Middle frontal gyrus (tissue), 1 donor: ENCODE measurements around the gene ARF5.
"Not testable (repeated sequence)": the region's sequence is repeated elsewhere in the genome, so short reads cannot be mapped to it uniquely, and the experiment has no call there.

Experiments
- DNase-seq: peaks from one replicate; pipeline ENCODE4 v3.0.0-alpha.2; 2015; ENCODE audit warnings: low spot score; ENCODE audit errors: extremely low spot score

ARF5 gene

DNA sequence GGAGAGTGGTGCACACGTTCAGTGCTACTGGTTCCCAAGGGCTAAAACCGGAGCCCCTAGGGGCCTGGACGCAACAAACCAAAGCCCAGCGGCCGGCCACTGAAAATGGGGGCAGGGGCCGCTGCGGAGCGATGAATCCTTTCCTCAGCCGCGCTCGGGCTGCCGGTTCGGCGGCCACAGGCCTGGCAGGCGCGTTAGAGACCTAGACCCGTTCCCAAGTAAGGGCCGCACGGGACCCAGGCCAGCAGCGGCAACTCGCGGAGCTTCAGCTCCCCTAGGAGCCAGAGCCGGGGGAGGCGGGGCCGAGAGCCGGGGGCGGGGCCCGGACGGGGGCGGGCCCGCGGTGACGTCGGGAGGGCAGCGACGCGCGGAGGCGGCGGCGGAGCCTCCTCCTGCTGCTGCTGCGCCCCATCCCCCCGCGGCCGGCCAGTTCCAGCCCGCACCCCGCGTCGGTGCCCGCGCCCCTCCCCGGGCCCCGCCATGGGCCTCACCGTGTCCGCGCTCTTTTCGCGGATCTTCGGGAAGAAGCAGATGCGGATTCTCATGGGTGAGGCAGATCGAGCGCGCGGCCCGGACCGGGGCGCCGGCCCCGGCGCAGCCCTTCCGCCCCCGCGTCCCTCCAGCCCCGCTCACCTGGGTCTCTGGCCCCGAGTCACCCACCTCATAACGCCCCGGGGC, at the start of gene ARF5:
TSS of gene ARF5 (plus strand) at position 393 of the 678 bp plus-strand sequence. CDS start at position 481, 88 bp downstream.
- DNase-seq = peak; percentile 76

DNA sequence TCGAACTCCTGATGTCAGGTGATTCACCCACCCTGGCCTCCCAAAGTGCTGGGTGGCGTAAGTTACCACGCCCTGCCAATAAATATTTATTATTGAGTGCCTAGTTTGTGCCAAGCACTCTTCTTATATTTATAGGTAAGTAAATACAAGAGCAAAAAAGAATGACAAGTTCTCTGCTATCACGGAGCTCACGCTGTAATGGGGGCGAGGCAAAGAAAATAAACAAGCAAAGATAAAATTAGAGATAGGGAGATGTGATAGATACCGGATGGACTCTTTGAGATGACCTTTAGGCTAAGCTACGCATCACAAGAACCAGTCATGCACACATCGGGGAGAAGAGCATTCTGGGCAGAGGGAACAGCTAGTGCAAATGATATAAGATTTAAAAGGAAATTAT, 49.1 kb upstream of the ARF5 start:
- no peak for DNase-seq

DNA sequence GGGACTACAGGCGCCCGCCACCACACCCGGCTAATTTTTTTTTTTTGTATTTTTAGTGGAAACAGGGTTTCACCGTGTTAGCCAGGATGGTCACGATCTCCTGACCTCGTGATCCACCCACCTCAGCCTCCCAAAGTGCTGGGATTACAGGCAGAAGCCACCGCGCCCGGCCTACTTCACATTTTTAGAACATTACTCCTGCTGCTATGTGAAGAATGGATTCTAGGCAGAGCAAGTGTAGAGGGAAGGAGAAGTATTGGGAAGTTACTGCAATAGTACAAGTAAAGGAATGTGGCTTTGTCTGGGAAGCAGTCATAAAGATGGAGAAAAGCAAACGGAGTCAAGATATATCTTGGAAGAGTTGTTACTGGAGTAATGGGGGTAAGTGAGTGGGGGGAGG, 47.8 kb upstream of the ARF5 start:
- not testable (repeated sequence) for DNase-seq

DNA sequence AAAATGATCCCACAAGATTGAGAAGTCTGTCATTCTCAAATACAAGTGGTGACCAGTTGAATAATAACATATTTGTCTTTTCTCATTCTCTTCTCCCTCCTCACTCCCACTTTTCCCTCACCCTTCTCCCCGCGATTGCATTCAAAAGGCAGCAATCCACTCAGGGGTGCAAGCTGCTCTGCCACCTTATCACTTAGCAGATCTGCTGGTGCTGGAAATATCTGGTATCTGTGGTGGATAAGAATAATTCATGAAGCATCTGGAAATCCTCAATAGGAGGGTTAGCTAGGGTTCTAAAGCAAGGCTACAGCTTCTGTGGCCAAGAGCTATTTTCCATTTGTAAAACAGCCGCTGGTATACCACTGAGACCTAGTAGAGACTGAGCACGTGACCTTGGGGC, 46.7 kb upstream of the ARF5 start:
- no peak for DNase-seq

DNA sequence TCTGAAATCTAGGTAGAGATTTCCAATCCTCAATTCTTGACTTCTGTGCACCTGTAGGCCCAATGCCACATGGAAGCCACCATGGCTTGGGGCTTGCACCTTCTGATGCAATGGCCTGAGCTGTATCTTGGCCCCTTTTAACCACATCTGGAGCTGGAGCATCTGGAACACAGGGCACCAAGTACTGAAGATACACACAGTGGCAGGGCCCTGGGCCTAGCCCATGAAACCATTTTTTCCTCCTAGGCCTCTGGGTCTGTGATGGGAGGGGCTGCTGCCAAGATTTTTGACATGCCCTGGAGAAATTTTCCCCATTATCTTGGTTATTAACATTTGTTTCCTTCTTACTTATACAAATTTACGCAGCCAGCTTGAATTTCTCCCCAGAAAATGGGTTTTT, 41.9 kb upstream of the ARF5 start:
- DNase-seq = no peak

DNA sequence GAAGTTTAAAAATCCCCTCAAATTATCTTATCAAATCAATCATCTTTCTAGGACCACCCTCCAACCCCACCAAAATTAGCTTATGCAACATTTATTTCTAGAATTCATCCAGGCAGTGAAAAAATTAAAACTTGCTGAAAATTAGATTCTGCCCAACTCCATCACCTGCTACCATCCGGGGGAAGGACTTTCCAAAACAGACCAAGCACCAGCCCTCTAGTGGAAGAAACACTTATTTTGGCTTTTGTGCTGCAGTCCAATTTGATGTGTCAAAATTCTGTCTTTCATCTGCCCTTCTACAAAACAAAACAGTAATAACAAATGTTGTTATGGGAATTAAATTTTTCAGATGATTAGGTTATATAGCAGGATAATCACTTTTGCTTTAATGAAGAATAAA, 38.0 kb upstream of the ARF5 start:
- DNase-seq = no peak

DNA sequence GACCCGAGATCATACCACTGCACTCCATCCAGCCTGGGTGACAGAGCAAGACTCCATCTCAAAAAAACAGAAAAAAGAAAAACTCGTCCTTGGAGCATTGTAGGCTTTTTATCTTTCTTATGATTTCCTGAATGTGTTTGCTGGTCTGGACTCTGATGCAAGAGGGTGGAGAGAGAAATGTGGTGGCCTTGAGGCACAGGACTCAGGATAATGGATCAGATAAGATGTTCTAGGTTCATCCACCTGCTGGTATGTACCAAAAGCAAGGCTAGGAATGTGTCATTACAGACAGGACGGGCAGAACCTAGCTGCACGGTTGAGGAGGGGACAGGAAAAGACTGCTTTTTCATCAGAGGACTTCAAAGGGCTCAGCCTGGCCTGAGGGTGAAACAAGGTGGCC, 36.3 kb upstream of the ARF5 start:
- DNase-seq = no peak

DNA sequence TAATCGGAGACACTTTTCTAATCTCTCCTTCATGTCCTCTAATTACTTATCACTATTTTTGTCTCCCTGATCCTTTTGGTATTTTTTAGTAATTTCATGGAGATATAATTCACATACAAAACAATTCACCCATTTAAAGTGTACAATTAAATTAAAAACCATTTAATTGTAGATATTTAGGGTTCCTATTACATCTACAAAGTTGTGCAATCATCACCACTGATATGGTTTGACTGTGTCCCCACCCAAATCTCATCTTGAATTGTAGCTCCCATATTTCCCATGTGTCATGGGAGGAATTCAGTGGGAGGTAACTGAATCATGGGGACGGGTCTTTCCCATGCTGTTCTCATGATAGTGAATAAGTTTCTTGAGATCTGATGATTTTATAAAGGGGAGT, 31.8 kb upstream of the ARF5 start:
- no peak for DNase-seq

DNA sequence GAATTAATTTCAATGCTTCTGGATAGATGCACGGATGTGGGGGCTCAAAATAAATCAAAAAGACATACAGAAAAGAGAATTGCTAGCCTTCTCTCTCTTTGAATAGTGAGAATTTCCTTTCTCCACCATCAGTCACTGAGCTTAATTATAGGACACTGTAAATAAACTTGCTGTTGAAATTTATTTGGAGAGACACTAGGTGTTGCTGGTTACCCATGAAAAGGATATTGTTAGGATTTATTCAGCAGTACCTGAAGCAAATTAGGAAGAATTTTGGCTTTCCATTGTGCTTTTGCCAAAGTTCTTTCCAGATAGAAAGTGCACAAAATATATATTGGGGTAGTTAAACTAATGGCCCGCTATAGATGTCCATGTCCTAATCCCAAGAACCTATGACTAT, 30.4 kb upstream of the ARF5 start:
- DNase-seq = no peak

DNA sequence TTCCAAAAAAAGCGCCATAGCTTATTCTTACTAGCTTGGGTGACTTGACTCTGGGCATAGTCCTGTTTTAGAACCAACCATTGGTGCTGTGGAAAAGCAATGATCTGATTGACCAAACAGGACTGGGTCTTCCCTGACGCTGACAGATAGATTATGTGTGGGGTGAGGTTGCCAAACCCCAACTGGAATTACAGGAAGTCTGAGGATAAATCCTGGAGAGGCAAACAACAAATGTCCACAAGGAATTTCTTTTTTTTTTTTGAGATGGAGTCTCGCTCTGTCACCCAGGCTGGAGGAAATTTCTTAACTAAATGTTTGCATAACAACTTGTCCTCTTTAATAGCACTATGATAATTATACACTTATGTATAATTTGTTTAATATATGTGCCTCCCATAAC, 22.0 kb upstream of the ARF5 start:
- no peak for DNase-seq

DNA sequence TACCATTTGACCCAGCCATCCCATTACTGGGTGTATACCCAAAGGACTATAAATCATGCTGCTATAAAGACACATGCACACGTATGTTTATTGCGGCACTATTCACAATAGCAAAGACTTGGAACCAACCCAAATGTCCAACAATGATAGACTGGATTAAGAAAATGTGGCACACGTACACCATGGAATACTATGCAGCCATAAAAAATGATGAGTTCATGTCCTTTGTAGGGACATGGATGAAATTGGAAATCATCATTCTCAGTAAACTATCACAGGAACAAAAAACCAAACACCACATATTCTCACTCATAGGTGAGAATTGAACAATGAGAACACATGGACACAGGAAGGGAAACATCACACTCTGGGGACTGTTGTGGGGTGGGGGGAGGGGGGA, 20.2 kb upstream of the ARF5 start:
- DNase-seq = not testable (repeated sequence)

DNA sequence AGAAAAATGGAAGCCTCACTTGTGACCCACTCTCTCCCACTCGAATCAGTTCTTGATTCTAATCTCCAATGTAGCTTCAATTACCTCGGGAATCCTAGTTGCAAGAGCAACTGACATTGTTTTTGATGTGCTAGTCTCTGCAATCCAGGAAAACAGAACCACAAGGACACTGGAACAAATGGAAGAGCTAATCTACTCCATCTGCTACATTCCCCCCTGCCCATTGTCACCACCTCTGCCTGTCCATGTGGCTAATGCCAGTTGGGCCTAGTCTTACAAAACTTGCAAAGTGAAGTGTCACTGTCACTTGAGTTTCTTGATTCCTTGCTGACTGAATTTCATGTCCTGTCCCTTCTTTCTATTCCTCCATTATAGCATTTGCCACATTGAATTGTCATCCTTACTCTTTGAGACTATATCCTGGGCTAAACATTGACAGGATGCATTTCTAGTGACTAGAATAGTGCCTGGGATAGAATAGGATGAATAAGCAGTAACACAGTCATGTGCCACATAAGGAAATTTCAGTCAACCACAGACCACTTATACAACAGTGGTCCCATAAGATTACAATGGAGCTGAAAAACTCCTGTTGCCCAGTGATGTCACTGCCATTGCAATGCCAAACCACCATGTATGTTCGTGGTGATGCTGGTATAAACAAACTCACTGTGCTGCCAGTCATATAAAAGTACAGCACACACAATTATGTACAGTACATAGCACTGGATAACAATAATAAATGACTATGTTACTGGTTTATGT, 16.3 kb upstream of the ARF5 start:
- no peak for DNase-seq

DNA sequence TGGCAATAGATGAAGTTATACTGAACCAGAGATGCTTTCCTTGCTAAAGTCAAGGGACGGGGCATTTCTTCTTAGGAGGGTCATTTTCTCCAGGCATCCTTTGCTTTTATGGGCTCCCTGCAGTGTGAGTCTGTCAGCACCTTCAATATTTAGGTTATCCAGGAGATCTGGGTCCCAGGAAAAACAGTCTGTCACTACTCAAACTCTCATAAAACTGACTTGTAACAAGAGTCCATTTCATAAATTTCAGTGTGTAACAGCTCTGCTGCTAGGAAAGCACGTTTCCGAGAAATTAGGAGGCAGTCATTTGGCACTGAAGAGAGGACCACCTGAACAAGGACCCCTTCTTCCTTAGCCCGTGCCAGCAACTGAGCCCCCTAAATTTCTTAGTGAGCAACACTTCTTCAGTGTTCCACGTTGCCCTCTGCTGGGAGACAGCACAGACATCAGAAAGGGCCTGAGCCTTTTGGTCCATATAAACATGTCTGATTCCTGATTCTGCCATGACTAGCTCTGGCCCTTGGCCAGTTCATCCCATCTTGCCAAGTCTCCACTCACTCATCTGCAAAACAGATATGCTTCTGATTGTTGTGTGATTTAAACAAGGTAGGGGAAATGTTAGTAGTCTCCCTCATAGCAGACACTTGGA, 10.1 kb upstream of the ARF5 start:
- DNase-seq = no peak

DNA sequence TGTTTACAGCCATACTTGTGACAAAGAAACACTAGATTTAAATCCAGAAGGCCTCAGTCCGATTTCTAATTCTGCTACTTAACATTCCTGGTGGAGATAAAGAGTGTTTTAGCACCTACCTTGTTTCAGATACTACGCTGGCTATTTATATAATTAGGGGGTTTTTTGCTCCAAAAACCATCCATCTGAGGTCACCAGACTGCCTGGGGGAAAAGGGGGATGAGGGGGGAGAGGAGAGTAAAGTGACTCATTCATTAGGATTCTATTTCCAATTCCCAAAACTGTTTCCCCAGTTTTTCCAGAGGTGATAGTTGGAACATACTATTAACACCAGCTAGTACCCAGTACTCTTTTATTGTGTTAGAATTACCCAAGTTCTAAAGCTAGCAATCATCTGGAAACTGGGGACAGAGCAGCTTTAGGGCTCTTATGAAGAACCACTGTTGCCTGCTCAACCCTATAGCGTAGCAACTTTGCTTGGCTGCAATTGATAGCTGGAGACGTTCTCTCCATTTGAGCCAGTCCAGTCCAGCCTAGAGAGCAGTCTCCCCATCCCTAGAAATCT, 9.4 kb upstream of the ARF5 start:
- DNase-seq = no peak

DNA sequence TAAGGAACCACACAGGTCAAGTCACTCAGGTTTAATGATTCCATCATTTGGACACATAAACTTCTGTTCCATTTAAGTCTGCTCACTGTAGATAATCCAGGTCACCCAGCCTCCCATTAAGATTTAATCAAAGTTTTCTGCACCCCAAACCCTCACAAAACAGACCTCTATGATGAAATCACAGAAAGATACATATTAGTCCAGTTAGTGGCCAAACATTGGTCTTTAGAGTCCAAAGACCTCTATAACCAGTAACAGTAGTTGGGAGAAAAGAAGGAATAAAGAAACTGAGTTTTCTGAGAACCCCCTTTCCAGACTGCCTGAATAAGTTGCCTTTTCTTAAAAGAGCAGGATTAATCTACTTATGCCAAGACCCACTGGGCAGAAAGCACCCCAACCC, 7.6 kb upstream of the ARF5 start:
- DNase-seq = no peak

DNA sequence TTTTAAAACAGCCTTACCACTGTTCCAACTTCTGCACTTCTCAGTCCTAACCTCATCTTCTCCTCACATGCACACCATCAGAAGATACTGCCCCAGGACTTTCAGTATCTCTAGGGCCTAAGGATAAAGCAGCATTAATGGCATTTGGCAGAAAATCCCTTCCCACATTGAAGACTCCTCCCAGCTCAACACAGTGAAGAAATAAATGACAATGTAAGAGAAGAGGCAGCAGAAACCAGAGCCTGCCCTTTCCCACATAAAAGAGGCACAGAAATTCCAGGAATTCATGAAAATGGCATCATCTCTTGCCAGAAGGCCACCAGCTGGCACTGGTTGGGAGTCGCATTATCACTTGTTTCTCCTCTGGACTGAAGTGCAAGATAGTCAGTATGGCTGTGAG, 6.5 kb upstream of the ARF5 start:
- DNase-seq = no peak

DNA sequence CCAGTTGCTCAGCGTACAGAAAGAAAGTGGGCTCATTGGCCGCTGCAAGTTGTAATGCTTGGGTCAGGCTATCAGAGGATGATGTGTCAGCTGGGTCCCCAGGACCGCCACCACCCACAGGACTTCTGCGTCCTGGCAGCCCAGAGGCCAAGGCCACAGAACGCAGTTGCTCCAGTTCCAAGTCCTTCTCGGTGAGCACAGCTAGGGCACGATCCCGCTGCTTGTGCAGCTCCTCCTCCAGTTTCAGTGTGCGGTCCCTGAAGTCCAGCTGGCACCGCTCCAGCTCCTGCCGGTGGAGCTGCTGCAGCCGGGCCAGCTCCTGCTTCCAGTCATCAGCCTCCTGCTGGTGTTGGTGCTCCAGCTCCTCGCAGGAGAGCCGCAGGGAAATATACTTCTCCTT, 5.8 kb upstream of the ARF5 start:
- DNase-seq = no peak

DNA sequence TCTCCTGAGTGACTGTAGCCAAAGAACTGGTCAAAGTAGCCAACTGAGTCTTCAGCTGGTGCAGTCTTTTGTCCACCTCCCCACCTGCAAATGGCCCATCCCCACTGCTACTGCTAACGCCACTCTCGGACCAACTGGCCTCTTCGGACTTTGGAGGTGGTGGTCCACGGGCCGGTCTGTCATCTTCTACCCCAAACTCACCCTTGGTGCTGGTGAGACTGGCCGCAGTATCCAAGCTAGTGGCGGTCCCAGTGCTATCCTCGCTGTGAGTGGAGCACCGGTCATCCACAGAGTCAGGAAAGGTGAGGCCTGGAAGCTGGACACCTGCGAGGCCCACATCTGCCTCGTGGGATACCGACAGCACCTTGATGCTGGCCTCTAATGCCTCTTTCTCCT, 3.6 kb upstream of the ARF5 start:
- DNase-seq = no peak

DNA sequence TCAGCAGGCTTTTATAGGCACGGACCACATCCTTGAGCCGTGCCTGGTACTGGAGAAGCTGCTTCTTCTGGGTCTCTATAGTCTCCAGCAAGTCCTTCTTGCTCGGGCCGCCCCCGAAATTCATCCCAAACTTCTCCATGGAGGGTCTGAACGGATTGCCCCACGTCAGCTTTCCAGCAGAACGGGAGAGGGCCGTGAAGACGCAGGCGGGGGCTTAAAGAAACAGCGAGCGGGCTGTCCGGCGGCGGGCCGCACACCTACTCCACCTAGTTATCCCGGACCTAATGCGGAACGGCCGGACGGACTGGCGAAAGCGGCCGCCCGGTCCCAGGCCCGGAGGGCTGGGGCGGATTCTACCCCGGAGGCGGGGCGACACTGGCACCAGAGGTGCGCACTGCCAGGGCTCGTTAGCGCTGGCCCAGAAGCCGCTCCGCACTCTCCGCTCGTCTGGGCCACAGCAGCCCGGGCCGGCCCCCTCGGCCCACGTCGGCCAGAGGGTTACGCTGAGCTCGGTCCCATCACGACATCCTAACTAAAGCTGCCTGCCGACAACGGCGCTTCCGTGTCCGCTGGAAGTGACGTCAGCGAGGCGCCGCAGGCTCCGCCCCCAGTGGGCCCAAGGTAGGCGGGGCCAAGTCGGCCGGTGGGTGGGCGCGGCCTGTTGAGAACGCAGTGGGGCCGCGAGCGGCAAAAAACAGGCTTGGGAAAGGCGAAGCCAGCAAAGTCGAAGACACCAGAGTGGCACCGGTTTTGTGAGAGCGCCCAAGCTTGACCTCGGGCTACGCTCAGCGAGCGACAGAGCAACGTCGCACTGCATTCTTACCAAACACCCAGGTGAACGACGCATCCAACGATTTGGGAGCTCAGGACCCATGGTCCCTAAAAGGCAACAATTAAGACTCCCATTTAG, 2.9 kb upstream of the ARF5 start, which contains the start of gene GCC1:
TSS of gene GCC1 (minus strand) at position 553 of the 910 bp plus-strand sequence. CDS start at position 139, 414 bp downstream.
- peak; percentile 90 for DNase-seq

DNA sequence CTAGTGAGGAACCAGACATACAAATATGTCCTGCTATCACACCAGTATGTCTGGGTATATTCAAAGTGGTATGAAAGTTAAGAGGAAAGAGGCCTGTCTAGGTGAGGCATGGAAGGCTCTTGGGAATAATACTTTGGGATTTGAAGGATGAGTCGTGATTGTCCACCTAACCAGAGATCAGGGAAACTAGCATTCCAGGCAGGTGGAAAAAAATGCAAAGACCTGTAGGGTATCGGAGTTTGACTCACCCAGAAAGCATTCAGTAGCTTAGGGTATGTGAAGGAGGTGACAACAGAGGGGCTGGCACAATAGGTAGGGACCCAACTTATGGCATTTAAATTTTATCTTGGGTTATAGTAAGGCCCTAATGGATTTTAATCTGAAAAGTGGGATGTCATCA, 1.9 kb upstream of the ARF5 start:
- DNase-seq = no peak

DNA sequence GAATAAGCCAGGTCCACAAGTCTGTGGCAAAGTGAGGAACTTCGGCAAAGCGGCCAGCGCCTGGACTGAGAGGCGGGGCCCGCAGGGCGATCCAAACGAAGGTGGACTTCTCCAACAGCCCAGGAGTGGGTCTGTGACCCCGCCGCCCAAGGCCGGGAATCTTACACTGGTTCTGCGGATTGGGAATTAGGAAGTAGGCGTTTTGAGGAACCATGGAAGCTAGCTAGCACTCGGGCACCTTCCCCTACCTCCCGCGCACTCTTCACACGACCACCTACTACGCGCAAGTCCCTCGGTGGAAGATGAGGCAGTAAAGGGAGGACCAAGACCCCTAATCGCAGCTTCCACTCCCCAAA, 570 bp upstream of the ARF5 start:
- no peak for DNase-seq
